HEK293 (cell line): ENCODE measurements around the gene UACA.
"Not testable (repeated sequence)": the region's sequence is repeated elsewhere in the genome, so short reads cannot be mapped to it uniquely, and the experiment has no call there.

Experiments used
- CTCF ChIA-PET: fragments of 350-600 bp; formaldehyde crosslinking; extraction: SDS; loops from one replicate; lab custom pipeline; 2021; ENCODE audit warnings: antibody characterized with exemption; lab: Yijun Ruan, JAX
- POLR2A ChIA-PET: fragments of 300-600 bp; formaldehyde crosslinking; extraction: SDS; loops from one replicate; lab custom pipeline; 2020; ENCODE audit warnings: antibody characterized with exemption, inconsistent platforms; lab: Yijun Ruan, JAX
- H3K27ac ChIP-seq: fragments of 200-500 bp; sonication (Bioruptor generic); 2 replicates; pipeline ENCODE4 v1.5.1; 2014; ENCODE audit warnings: low read depth, low read length, control low read depth, inconsistent platforms; ENCODE audit errors: extremely low read depth
- H3K36me3 ChIP-seq, 2 experiments: fragments of 200-500 bp in 1 of 2; sonication (Bioruptor generic) in 1 of 2; 1 replicate in 1 of 2; 2 replicates in 1 of 2; pipeline ENCODE4 v1.5.1; 2014 to 2017; ENCODE audit warnings: inconsistent platforms in 2 of 2, low read length in 2 of 2; ENCODE audit not compliant: control insufficient read depth in 2 of 2, insufficient read depth in 1 of 2
- H3K4me1 ChIP-seq: fragments of 200-500 bp; sonication (Bioruptor generic); 2 replicates; pipeline ENCODE4 v1.5.1; 2014; ENCODE audit warnings: mild to moderate bottlenecking, low read length, inconsistent platforms; ENCODE audit not compliant: control insufficient read depth, insufficient read depth
- H3K4me3 ChIP-seq: 2 replicates; pipeline ENCODE4 v1.5.1; 2011; ENCODE audit warnings: low read depth, mild to moderate bottlenecking, control low read depth, low read length, moderate library complexity
- H3K9me3 ChIP-seq: fragments of 200-500 bp; sonication (Bioruptor generic); 2 replicates; pipeline ENCODE4 v1.5.1; 2014; ENCODE audit warnings: low read depth, low read length, inconsistent platforms; ENCODE audit not compliant: control insufficient read depth, insufficient read depth
- EGR2 ChIP-seq: fragments of 450-650 bp; formaldehyde crosslinking; IDR thresholded peaks from 2 replicates; pipeline ENCODE4 v1.5.1; 2016; ENCODE audit warnings: low read depth, missing biosample characterization, missing genetic modification characterization
- SETDB1 ChIP-seq: IDR thresholded peaks from one replicate; pipeline ENCODE4 v1.6.1; 2017; ENCODE audit warnings: mild to moderate bottlenecking, low read length, moderate library complexity, mixed read lengths; ENCODE audit not compliant: insufficient read length
- SP7 ChIP-seq: fragments of 450-650 bp; formaldehyde crosslinking; IDR thresholded peaks from 2 replicates; pipeline ENCODE4 v1.5.1; 2016; ENCODE audit warnings: missing biosample characterization, missing genetic modification characterization
- ZFHX2 ChIP-seq: fragments of 450-650 bp; formaldehyde crosslinking; conservative IDR thresholded peaks from 2 replicates; pipeline ENCODE4 v1.5.1; 2016; ENCODE audit warnings: missing biosample characterization, missing genetic modification characterization
- ZIC2 ChIP-seq: fragments of 450-650 bp; formaldehyde crosslinking; IDR thresholded peaks from 2 replicates; pipeline ENCODE4 v1.5.1; 2016; ENCODE audit warnings: missing biosample characterization, missing genetic modification characterization
- ZNF292 ChIP-seq: fragments of 450-650 bp; formaldehyde crosslinking; IDR thresholded peaks from 2 replicates; pipeline ENCODE4 v1.5.1; 2016; ENCODE audit warnings: low read depth, missing biosample characterization, missing genetic modification characterization, borderline replicate concordance
- ZNF302 ChIP-seq: fragments of 450-650 bp; formaldehyde crosslinking; IDR thresholded peaks from 2 replicates; pipeline ENCODE4 v1.5.1; 2016; ENCODE audit warnings: missing biosample characterization, missing genetic modification characterization, low read depth
- ZNF391 ChIP-seq: fragments of 450-650 bp; formaldehyde crosslinking; IDR thresholded peaks from 2 replicates; pipeline ENCODE4 v1.5.1; 2016; ENCODE audit warnings: low read depth, missing biosample characterization, missing genetic modification characterization, borderline replicate concordance
- ZNF473 ChIP-seq: fragments of 450-650 bp; formaldehyde crosslinking; IDR thresholded peaks from 2 replicates; pipeline ENCODE4 v1.5.1; 2017; ENCODE audit warnings: missing biosample characterization, missing genetic modification characterization
- ZNF514 ChIP-seq: fragments of 450-650 bp; formaldehyde crosslinking; IDR thresholded peaks from 2 replicates; pipeline ENCODE4 v1.5.1; 2016; ENCODE audit warnings: missing biosample characterization, missing genetic modification characterization
- ZNF560 ChIP-seq: fragments of 450-650 bp; formaldehyde crosslinking; IDR thresholded peaks from 2 replicates; pipeline ENCODE4 v1.5.1; 2017; ENCODE audit warnings: missing biosample characterization, missing genetic modification characterization, borderline replicate concordance
- ZNF621 ChIP-seq: fragments of 450-650 bp; formaldehyde crosslinking; IDR thresholded peaks from 2 replicates; pipeline ENCODE4 v1.5.1; 2017; ENCODE audit warnings: missing biosample characterization, missing genetic modification characterization
- ZNF837 ChIP-seq: fragments of 450-650 bp; formaldehyde crosslinking; IDR thresholded peaks from 2 replicates; pipeline ENCODE4 v1.5.1; 2016; ENCODE audit warnings: missing biosample characterization, missing genetic modification characterization
- ZNF843 ChIP-seq: fragments of 450-650 bp; formaldehyde crosslinking; IDR thresholded peaks from 2 replicates; pipeline ENCODE4 v1.5.1; 2016; ENCODE audit warnings: missing biosample characterization, missing genetic modification characterization
- TF ChIP-seq, protein P1 (sequence below): fragments of 450-650 bp; formaldehyde crosslinking; IDR thresholded peaks from 2 replicates; pipeline ENCODE4 v1.5.1; 2016; ENCODE audit warnings: missing biosample characterization, missing genetic modification characterization
- TF ChIP-seq, protein P2 (sequence below): fragments of 450-650 bp; formaldehyde crosslinking; IDR thresholded peaks from 2 replicates; pipeline ENCODE4 v1.5.1; 2016; ENCODE audit warnings: missing biosample characterization, missing genetic modification characterization
- TF ChIP-seq, protein P3 (sequence below): fragments of 450-650 bp; formaldehyde crosslinking; IDR thresholded peaks from 2 replicates; pipeline ENCODE4 v1.5.1; 2016; ENCODE audit warnings: missing biosample characterization, missing genetic modification characterization, low read depth
- TF ChIP-seq, protein P4 (sequence below): fragments of 450-650 bp; formaldehyde crosslinking; IDR thresholded peaks from 2 replicates; pipeline ENCODE4 v1.5.1; 2017; ENCODE audit warnings: missing biosample characterization, missing genetic modification characterization
- TF ChIP-seq, protein P5 (sequence below): fragments of 450-650 bp; formaldehyde crosslinking; IDR thresholded peaks from 2 replicates; pipeline ENCODE4 v1.5.1; 2016; ENCODE audit warnings: missing biosample characterization, missing genetic modification characterization

UACA gene

DNA sequence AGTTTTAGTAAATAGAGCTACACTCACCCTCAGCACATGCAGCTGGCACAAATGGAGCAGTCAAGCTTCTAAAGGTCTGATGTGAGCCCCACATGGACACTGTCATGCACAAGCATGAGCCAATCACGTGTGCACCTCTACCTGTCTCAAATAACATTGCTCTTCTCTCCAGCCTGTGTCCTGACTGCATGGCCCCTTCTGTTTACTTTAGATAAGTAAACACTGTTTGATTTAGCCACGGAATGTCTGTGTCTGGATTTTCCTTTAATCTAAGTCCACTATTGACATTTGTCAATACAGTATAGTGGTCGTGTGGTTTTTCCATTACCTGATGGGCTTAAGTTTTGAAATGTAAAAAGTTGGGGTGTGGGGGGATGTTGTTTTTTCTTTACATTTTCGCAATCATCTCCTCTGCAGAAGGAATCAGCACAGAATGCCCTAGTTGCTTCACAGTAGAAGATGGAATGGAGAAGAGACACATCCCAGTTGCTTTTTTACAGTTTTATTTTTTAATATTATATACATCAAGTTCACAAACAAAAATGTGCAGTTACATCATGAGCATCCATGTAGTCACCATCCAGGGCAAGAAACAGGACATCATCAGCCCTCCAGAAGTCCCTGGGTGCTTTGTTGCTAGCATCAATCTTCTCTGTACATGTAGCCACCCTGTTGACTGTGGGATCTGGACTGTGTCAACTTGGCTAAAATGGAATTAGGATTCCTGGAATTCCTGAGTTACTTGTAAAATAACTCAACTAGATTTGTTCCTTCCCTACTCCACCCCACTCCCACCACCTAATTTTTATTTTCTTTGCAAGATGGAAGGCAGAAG is 146.1 kb downstream of the UACA start:
- Histone ChIP-seq H3K9me3 (no peaks in the 10 kb centered on the region), H3K36me3 (no peaks in the 10 kb centered on the region), H3K4me3 (no peak overlapping the region), H3K4me1 (peaks cover 5% of the 10 kb centered on the region), H3K27ac (no peak overlapping the region)
- TF ChIP-seq, protein P1, sequence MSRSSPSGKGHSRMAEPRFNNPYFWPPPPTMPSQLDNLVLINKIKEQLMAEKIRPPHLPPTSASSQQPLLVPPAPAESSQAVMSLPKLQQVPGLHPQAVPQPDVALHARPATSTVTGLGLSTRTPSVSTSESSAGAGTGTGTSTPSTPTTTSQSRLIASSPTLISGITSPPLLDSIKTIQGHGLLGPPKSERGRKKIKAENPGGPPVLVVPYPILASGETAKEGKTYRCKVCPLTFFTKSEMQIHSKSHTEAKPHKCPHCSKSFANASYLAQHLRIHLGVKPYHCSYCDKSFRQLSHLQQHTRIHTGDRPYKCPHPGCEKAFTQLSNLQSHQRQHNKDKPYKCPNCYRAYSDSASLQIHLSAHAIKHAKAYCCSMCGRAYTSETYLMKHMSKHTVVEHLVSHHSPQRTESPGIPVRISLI (tag by site-specific recombination): no peak
- peak; percentile 2 for TF ChIP-seq SETDB1
- TF ChIP-seq, protein P2, sequence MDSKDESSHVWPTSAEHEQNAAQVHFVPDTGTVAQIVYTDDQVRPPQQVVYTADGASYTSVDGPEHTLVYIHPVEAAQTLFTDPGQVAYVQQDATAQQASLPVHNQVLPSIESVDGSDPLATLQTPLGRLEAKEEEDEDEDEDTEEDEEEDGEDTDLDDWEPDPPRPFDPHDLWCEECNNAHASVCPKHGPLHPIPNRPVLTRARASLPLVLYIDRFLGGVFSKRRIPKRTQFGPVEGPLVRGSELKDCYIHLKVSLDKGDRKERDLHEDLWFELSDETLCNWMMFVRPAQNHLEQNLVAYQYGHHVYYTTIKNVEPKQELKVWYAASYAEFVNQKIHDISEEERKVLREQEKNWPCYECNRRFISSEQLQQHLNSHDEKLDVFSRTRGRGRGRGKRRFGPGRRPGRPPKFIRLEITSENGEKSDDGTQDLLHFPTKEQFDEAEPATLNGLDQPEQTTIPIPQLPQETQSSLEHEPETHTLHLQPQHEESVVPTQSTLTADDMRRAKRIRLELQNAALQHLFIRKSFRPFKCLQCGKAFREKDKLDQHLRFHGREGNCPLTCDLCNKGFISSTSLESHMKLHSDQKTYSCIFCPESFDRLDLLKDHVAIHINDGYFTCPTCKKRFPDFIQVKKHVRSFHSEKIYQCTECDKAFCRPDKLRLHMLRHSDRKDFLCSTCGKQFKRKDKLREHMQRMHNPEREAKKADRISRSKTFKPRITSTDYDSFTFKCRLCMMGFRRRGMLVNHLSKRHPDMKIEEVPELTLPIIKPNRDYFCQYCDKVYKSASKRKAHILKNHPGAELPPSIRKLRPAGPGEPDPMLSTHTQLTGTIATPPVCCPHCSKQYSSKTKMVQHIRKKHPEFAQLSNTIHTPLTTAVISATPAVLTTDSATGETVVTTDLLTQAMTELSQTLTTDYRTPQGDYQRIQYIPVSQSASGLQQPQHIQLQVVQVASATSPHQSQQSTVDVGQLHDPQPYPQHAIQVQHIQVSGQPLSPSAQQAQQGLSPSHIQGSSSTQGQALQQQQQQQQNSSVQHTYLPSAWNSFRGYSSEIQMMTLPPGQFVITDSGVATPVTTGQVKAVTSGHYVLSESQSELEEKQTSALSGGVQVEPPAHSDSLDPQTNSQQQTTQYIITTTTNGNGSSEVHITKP (tag by site-specific recombination): no peak
- ChIA-PET CTCF (interaction anchor here (1.0 to 1.3 kb wide), 3 partner anchors 19 to 48 kb away, joined by 3 to 5 read pairs (median 4); no protein-coding TSS in a partner anchor), POLR2A (no interaction called here)

DNA sequence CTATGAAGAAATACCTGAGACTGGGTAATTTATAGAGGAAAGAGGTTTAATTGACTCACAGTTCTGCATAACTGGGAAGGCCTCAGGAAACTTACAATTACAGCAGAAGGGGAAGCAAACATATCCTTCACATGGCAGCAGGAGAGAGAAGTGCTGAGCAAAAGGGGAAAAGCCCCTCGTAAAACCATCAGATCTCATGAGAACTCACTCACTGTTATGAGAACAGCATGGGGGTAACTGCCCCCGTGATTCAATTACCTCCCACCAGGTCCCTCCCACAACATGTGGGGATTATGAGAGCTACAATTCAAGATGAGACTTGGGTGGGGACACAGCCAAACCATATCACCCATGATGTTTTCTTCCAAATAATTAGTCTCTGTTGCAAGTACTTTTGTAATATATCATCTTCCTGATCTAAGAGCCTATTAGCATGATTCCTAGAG is 147.0 kb downstream of the UACA start:
- peak; percentile 80 for TF ChIP-seq ZIC2
- TF ChIP-seq EGR2 (tag by site-specific recombination): peak; percentile 62
- peak; percentile 87 for TF ChIP-seq ZFHX2 (tag by site-specific recombination)
- peak; percentile 63 for TF ChIP-seq SP7 (tag by site-specific recombination)
- H3K4me3 ChIP-seq, H3K27ac ChIP-seq, H3K9me3 ChIP-seq, H3K36me3 ChIP-seq, H3K4me1 ChIP-seq, POLR2A ChIA-PET: not testable (repeated sequence)
- CTCF ChIA-PET: interaction anchor here (0.6 to 1.3 kb wide), 2 partner anchors 31 to 78 kb away, joined by 3 to 5 read pairs; no protein-coding TSS in a partner anchor

DNA sequence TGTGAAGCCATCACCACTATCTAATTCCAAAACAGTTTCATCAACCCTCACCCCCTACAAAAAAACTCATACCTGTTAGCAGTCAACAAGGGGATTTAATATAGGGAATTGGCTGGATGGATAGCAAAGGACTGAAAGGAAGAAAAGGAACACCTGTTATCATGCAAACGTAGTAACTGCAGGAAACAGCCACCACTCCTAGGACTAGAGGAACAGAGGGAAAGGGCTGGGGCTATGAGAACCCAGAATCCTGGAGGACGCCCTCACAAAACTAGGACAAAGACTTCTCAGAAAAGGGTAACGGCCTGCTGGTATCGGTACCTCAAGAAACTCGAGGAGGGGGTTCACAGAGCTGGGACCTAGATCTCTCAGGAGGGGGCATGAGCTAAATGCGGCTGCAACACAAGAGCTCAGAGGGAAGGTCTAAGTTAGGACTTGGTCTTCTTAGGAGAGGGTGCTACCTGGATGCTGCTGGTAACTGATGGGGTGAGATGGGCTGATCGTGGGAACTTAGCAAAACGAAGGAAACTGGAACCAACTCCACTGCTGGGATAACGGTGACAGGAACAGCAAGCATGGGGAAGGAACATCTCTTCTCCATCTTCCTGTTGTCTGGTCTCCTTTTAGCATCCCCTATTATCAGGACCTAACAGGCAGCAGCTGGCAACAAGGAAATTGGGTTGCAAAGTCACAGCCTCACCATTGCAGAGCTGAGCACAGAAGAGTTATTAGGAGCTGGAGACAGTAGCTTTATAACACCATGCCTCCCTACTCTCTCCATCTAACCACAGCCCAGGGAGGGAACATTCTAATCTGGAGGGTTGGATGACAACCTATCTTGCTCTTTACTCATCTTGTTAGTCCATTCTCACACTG is 147.7 kb downstream of the UACA start:
- no peak overlapping the region for H3K4me3 ChIP-seq
- no peak overlapping the region for H3K27ac ChIP-seq
- ChIA-PET POLR2A (no interaction called here), CTCF (interaction anchor here (0.6 to 1.3 kb wide), 4 partner anchors 30 to 108 kb away, joined by 3 to 5 read pairs (median 3); no protein-coding TSS in a partner anchor)
- no peaks in the 10 kb centered on the region for H3K9me3 ChIP-seq
- H3K4me1 ChIP-seq: peaks cover 5% of the 10 kb centered on the region
- H3K36me3 ChIP-seq: no peaks in the 10 kb centered on the region
- TF ChIP-seq, protein P3, sequence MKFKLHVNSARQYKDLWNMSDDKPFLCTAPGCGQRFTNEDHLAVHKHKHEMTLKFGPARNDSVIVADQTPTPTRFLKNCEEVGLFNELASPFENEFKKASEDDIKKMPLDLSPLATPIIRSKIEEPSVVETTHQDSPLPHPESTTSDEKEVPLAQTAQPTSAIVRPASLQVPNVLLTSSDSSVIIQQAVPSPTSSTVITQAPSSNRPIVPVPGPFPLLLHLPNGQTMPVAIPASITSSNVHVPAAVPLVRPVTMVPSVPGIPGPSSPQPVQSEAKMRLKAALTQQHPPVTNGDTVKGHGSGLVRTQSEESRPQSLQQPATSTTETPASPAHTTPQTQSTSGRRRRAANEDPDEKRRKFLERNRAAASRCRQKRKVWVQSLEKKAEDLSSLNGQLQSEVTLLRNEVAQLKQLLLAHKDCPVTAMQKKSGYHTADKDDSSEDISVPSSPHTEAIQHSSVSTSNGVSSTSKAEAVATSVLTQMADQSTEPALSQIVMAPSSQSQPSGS (tag by site-specific recombination): no peak
- TF ChIP-seq ZNF837 (tag by site-specific recombination) (no peak), ZNF292 (tag by site-specific recombination) (no peak), ZNF473 (no peak), ZNF514 (tag by site-specific recombination) (no peak), ZNF560 (tag by site-specific recombination) (no peak), ZNF391 (tag by site-specific recombination) (no peak), ZNF843 (tag by site-specific recombination) (no peak), ZNF302 (no peak), ZNF621 (tag by site-specific recombination) (no peak)
- TF ChIP-seq, protein P4, sequence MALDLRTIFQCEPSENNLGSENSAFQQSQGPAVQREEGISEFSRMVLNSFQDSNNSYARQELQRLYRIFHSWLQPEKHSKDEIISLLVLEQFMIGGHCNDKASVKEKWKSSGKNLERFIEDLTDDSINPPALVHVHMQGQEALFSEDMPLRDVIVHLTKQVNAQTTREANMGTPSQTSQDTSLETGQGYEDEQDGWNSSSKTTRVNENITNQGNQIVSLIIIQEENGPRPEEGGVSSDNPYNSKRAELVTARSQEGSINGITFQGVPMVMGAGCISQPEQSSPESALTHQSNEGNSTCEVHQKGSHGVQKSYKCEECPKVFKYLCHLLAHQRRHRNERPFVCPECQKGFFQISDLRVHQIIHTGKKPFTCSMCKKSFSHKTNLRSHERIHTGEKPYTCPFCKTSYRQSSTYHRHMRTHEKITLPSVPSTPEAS (tag by site-specific recombination): no peak
- TF ChIP-seq, protein P5, sequence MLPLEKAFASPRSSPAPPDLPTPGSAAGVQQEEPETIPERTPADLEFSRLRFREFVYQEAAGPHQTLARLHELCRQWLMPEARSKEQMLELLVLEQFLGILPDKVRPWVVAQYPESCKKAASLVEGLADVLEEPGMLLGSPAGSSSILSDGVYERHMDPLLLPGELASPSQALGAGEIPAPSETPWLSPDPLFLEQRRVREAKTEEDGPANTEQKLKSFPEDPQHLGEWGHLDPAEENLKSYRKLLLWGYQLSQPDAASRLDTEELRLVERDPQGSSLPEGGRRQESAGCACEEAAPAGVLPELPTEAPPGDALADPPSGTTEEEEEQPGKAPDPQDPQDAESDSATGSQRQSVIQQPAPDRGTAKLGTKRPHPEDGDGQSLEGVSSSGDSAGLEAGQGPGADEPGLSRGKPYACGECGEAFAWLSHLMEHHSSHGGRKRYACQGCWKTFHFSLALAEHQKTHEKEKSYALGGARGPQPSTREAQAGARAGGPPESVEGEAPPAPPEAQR (tag by site-specific recombination): no peak
